Measurements from ENCODE around the gene HOXA9. TPM values are rescaled to one million over a fixed set of nuclear protein-coding genes. Genes with fewer than 3 reads are reported as not detected.

Gene HOXA9
- polyA plus RNA-seq, 1 of the 3 experiments (the other 2 are of a cell fraction) = not detected

DNA sequence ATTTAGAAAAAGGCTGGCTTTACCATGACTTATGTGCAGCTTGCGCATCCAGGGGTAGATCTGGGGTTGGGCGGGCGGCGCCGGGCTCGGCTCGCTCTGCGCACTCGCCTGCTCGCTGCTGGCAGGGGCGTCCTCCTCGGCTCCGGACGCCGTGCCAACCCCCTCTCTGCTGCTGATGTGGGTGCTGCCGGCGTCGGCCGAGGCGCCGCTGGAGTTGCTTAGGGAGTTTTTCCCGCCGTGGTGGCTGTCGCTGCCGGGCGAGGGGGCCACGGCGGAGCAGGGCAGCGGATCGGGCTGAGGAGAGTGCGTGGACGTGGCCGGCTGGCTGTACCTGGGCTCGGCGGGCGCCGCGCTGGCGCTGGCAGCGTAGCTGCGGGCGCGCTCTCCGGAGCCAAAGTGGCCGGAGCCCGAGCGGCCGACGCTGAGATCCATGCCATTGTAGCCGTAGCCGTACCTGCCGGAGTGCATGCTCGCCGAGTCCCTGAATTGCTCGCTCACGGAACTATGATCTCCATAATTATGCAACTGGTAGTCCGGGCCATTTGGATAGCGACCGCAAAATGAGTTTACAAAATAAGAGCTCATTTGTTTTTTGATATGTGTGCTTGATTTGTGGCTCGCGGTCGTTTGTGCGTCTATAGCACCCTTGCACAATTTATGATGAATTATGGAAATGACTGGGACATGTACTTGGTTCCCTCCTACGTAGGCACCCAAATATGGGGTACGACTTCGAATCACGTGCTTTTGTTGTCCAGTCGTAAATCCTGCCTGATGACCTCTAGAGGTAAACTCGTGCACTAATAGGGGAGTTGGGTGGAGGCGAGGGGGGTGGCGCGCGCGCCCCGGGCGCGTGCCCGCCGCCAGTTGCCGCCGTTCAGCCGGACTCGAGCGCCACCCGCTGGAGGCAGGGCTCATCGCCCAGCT, 22.1 kb downstream of the HOXA9 start, which contains the start of gene HOXA5 (continued):
- TF ChIP-seq, protein P1, sequence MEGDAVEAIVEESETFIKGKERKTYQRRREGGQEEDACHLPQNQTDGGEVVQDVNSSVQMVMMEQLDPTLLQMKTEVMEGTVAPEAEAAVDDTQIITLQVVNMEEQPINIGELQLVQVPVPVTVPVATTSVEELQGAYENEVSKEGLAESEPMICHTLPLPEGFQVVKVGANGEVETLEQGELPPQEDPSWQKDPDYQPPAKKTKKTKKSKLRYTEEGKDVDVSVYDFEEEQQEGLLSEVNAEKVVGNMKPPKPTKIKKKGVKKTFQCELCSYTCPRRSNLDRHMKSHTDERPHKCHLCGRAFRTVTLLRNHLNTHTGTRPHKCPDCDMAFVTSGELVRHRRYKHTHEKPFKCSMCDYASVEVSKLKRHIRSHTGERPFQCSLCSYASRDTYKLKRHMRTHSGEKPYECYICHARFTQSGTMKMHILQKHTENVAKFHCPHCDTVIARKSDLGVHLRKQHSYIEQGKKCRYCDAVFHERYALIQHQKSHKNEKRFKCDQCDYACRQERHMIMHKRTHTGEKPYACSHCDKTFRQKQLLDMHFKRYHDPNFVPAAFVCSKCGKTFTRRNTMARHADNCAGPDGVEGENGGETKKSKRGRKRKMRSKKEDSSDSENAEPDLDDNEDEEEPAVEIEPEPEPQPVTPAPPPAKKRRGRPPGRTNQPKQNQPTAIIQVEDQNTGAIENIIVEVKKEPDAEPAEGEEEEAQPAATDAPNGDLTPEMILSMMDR (IDR thresholded peaks at IDR 0.05) = peak; percentile 85
- TF ChIP-seq EZH2phosphoT487 (IDR thresholded peaks at IDR 0.05; ENCODE audit: borderline replicate concordance, low read depth) (0 out of 2 replicates have a peak, but pooled peaks have one; percentile 16), JUND (IDR thresholded peaks at IDR 0.05) (no peak), RXRA (IDR thresholded peaks at IDR 0.05; ENCODE audit: borderline replicate concordance, low read depth) (no peak), ELF1 (IDR thresholded peaks at IDR 0.05) (no peak), PBX3 (IDR thresholded peaks at IDR 0.05) (no peak), MXI1 (IDR thresholded peaks at IDR 0.05; ENCODE audit: low read depth, low read length) (no peak), POLR2AphosphoS5 (IDR thresholded peaks at IDR 0.05; ENCODE audit: low read depth, low read length) (no peak), MAX (IDR thresholded peaks at IDR 0.05; ENCODE audit: low read depth) (no peak), RCOR1 (IDR thresholded peaks at IDR 0.05; ENCODE audit: low read length) (no peak), ZBTB33 (IDR thresholded peaks at IDR 0.05; ENCODE audit: borderline replicate concordance, low read depth) (no peak), CHD2 (IDR thresholded peaks at IDR 0.05; ENCODE audit: low read length, partially characterized antibody) (no peak), GATA2 (CRISPR knock-in tag; IDR thresholded peaks at IDR 0.05) (no peak), NRF1 (IDR thresholded peaks at IDR 0.05; ENCODE audit: low read depth, low read length) (no peak), MEF2A (IDR thresholded peaks at IDR 0.05; ENCODE audit: borderline replicate concordance, low read depth) (no peak), FOXM1 (IDR thresholded peaks at IDR 0.05; ENCODE audit: low read depth) (no peak)
